Adipose tissue (tissue), 3 donors: ENCODE data around the gene SULT2B1. TPM values are rescaled to one million over a fixed set of nuclear protein-coding genes. Genes with fewer than 3 reads are reported as not detected.

Experiments used
- H3K27ac ChIP-seq: one replicate; pipeline ENCODE4 v1.5.1; 2013; ENCODE audit warnings: low read depth, low read length
- WGBS, 3 donors: extraction: QIAGEN DNeasy Blood & Tissue Kit; methylation state at CpG; one replicate each; pipeline ENCODE4 v1.1.7; 2013; 5-methylcytosine and 5-hydroxymethylcytosine counted together
- polyA plus RNA-seq, 3 donors: library from polyadenylated mRNA; stranded (reverse); fragments of 200-250 nt; gene quantifications; one replicate each; pipeline ENCODE4 v1.2.3, GENCODE V29; 2013
- donor health status: healthy with polysubstance abuse.
- donor health status: Bipolar disorder and iron deficiency.
- donor health status: healthy.

The SULT2B1 gene
- polyA plus RNA-seq, 3 donors: 0.20 to 0.90 (median 0.45) TPM

- WGBS, 3 donors: 3 to 4% (median 4%) methylated on average over 35 to 36 of the region's 36 CpGs
- H3K27ac ChIP-seq: no peak overlapping the region
These were observed 36.9 kb downstream of the SULT2B1 start for GRCh38 chr19:48588670-48589401.

- WGBS, 3 donors: 80 to 87% (median 81%) methylated on average over 5 of the region's 5 CpGs
- no peak overlapping the region for H3K27ac ChIP-seq
These were observed 39.0 kb downstream of the SULT2B1 start for GRCh38 chr19:48591021-48591420.

GRCh38 chr19:48595171-48595570 lies 43.2 kb downstream of the SULT2B1 start:
- 86 to 91% (median 88%) methylated on average over 9 of the region's 9 CpGs for WGBS, 3 donors

GRCh38 chr19:48595833-48596232 lies 43.9 kb downstream of the SULT2B1 start:
- WGBS, 3 donors: 68 to 73% (median 72%) methylated on average over 6 of the region's 6 CpGs

More at GRCh38 chr19:48595171-48595570, 43.2 kb downstream of the SULT2B1 start:
- no peak overlapping the region for H3K27ac ChIP-seq

GRCh38 chr19:48596237-48596636 lies 44.3 kb downstream of the SULT2B1 start:
- WGBS, 3 donors: 78 to 91% (median 90%) methylated on average over 3 to 4 of the region's 4 CpGs
- no peak overlapping the region for H3K27ac ChIP-seq

More at GRCh38 chr19:48595833-48596232, 43.9 kb downstream of the SULT2B1 start:
- no peak overlapping the region for H3K27ac ChIP-seq

GRCh38 chr19:48596679-48597465 lies 44.9 kb downstream of the SULT2B1 start:
- H3K27ac ChIP-seq: no peak overlapping the region
- 72 to 76% (median 74%) methylated on average over 39 of the region's 39 CpGs for WGBS, 3 donors

- no peak overlapping the region for H3K27ac ChIP-seq
- 58 to 70% (median 68%) methylated on average over 25 to 30 of the region's 30 CpGs for WGBS, 3 donors
These were observed 47.2 kb downstream of the SULT2B1 start for GRCh38 chr19:48598996-48599700.

GRCh38 chr19:48600679-48601417 lies 48.9 kb downstream of the SULT2B1 start:
- 84 to 88% (median 85%) methylated on average over 21 of the region's 21 CpGs for WGBS, 3 donors
- H3K27ac ChIP-seq: no peak overlapping the region

- no peak overlapping the region for H3K27ac ChIP-seq
- WGBS, 3 donors: 75 to 87% (median 80%) methylated on average over 9 of the region's 9 CpGs
These were observed 51.0 kb downstream of the SULT2B1 start for GRCh38 chr19:48603001-48603400.

GRCh38 chr19:48603449-48603848 lies 51.5 kb downstream of the SULT2B1 start:
- 91 to 95% (median 92%) methylated on average over 33 to 39 of the region's 39 CpGs for WGBS, 3 donors

GRCh38 chr19:48603850-48604249 lies 51.9 kb downstream of the SULT2B1 start:
- WGBS, 3 donors: 92 to 93% (median 92%) methylated on average over 9 of the region's 9 CpGs
- no peak overlapping the region for H3K27ac ChIP-seq

More at GRCh38 chr19:48603449-48603848, 51.5 kb downstream of the SULT2B1 start:
- no peak overlapping the region for H3K27ac ChIP-seq

GRCh38 chr19:48606463-48607358 lies 54.7 kb downstream of the SULT2B1 start, which contains the start of gene SPACA4:
Gene SPACA4, plus strand, starts transcription at chr19:48606742. Its CDS starts 237 bp downstream, at chr19:48606979.
- 81 to 94% (median 89%) methylated on average over 39 of the region's 39 CpGs for WGBS, 3 donors
- no peak within 1 kb of the TSS for H3K27ac ChIP-seq

- H3K27ac ChIP-seq: no peak overlapping the region
- 85% methylated on average over 7 of the region's 7 CpGs for WGBS, 3 donors
These were observed 55.4 kb downstream of the SULT2B1 start for GRCh38 chr19:48607359-48607755.

GRCh38 chr19:48608798-48609263 lies 56.9 kb downstream of the SULT2B1 start:
- WGBS, 3 donors: 16 to 44% (median 19%) methylated on average over 9 of the region's 9 CpGs
- no peak overlapping the region for H3K27ac ChIP-seq

GRCh38 chr19:48609571-48610108 lies 57.7 kb downstream of the SULT2B1 start:
- H3K27ac ChIP-seq: no peak overlapping the region
- WGBS, 3 donors: 92 to 93% (median 93%) methylated on average over 20 of the region's 20 CpGs

- WGBS, 3 donors: 88 to 93% (median 89%) methylated on average over 14 of the region's 14 CpGs
- H3K27ac ChIP-seq: no peak overlapping the region
These were observed 59.9 kb downstream of the SULT2B1 start for GRCh38 chr19:48611872-48612271.
